ENCODE data around the gene PI3.

PI3 gene

DNA sequence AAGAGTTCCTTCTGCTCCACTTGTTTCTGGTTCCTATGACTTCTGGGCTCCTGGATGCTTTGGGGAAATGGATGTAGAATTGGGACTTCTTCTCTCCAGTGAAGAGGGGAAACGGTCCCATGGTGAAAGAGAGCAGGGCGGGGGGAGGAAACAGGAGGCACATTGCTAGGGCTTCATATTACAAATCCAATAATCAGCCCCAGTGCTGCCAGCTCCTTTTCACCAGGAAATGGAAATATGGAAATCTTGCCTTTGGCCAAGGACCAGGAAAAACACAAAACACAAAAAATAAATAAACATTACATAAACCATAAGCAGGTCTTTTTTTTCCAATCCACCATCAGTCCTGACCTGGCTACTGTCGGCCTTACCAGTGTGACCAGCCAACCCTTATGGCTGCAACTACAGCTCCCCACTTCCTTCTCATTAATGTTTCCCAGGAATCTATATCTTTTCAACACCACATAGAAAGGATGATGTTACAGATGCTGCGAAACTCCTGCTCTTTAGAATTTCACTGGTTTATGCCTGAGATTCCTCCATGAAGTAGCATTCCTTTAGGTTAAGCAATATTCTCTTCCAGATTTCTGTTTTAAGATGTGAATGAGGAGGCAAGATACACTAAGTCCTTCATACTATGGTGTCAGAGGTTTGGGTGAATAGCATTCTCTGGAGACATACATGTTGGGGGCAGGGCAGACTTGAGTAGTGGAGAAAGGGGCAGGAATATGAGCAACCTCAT, 2.0 kb downstream of the PI3 start:
- no peak for ATAC-seq
- TF ChIP-seq TOX (CRISPR knock-in tag; IDR thresholded peaks at IDR 0.05; ENCODE audit: borderline replicate concordance) (no peak), PPARA (CRISPR knock-in tag; IDR thresholded peaks at IDR 0.05; ENCODE audit: borderline replicate concordance) (no peak), ISL1 (CRISPR knock-in tag; IDR thresholded peaks at IDR 0.05) (no peak), ZNF8 (CRISPR knock-in tag; IDR thresholded peaks at IDR 0.05) (no peak), CSDC2 (CRISPR knock-in tag; IDR thresholded peaks at IDR 0.05) (no peak), ZNF565 (CRISPR knock-in tag; conservative IDR thresholded peaks at IDR 0.05; ENCODE audit: low read depth) (no peak), ARNTL (CRISPR knock-in tag; IDR thresholded peaks at IDR 0.05; ENCODE audit: borderline replicate concordance, low read depth) (no peak), ESRRG (CRISPR knock-in tag; IDR thresholded peaks at IDR 0.05) (no peak), SNAI2 (CRISPR knock-in tag; IDR thresholded peaks at IDR 0.05) (no peak), ZFP3 (CRISPR knock-in tag; IDR thresholded peaks at IDR 0.05) (no peak), BACH2 (CRISPR knock-in tag; IDR thresholded peaks at IDR 0.05; ENCODE audit: borderline replicate concordance) (no peak)
- TF ChIP-seq, protein P1, sequence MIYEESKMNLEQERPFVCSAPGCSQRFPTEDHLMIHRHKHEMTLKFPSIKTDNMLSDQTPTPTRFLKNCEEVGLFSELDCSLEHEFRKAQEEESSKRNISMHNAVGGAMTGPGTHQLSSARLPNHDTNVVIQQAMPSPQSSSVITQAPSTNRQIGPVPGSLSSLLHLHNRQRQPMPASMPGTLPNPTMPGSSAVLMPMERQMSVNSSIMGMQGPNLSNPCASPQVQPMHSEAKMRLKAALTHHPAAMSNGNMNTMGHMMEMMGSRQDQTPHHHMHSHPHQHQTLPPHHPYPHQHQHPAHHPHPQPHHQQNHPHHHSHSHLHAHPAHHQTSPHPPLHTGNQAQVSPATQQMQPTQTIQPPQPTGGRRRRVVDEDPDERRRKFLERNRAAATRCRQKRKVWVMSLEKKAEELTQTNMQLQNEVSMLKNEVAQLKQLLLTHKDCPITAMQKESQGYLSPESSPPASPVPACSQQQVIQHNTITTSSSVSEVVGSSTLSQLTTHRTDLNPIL (CRISPR knock-in tag; IDR thresholded peaks at IDR 0.05; ENCODE audit: low read depth) = no peak
- TF ChIP-seq, protein P2, sequence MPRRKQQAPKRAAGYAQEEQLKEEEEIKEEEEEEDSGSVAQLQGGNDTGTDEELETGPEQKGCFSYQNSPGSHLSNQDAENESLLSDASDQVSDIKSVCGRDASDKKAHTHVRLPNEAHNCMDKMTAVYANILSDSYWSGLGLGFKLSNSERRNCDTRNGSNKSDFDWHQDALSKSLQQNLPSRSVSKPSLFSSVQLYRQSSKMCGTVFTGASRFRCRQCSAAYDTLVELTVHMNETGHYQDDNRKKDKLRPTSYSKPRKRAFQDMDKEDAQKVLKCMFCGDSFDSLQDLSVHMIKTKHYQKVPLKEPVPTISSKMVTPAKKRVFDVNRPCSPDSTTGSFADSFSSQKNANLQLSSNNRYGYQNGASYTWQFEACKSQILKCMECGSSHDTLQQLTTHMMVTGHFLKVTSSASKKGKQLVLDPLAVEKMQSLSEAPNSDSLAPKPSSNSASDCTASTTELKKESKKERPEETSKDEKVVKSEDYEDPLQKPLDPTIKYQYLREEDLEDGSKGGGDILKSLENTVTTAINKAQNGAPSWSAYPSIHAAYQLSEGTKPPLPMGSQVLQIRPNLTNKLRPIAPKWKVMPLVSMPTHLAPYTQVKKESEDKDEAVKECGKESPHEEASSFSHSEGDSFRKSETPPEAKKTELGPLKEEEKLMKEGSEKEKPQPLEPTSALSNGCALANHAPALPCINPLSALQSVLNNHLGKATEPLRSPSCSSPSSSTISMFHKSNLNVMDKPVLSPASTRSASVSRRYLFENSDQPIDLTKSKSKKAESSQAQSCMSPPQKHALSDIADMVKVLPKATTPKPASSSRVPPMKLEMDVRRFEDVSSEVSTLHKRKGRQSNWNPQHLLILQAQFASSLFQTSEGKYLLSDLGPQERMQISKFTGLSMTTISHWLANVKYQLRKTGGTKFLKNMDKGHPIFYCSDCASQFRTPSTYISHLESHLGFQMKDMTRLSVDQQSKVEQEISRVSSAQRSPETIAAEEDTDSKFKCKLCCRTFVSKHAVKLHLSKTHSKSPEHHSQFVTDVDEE (CRISPR knock-in tag; IDR thresholded peaks at IDR 0.05) = no peak
- TF ChIP-seq, protein P3, sequence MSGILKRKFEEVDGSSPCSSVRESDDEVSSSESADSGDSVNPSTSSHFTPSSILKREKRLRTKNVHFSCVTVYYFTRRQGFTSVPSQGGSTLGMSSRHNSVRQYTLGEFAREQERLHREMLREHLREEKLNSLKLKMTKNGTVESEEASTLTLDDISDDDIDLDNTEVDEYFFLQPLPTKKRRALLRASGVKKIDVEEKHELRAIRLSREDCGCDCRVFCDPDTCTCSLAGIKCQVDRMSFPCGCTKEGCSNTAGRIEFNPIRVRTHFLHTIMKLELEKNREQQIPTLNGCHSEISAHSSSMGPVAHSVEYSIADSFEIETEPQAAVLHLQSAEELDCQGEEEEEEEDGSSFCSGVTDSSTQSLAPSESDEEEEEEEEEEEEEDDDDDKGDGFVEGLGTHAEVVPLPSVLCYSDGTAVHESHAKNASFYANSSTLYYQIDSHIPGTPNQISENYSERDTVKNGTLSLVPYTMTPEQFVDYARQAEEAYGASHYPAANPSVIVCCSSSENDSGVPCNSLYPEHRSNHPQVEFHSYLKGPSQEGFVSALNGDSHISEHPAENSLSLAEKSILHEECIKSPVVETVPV (CRISPR knock-in tag; IDR thresholded peaks at IDR 0.05) = no peak

DNA sequence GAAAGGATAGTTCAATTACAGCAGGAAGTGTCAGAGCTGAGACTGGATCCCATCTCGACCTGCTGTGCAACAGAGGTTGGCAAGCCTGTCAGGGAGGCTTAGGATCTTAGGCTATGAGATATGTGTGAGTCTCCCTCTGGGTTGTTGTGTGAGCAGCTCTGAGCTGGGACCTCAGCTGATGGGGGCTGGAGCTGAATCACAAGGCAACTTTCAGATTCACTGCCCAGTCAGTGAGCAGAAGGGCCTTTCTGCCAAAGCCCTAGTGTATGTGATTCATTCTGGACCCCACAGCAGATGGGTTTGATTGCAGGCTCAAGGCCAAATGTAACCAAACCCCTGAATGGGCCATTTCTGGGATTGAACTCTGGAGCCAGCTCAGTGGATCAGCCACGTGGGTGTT, 4.5 kb downstream of the PI3 start:
- TF ChIP-seq ISL1 (CRISPR knock-in tag; IDR thresholded peaks at IDR 0.05) (no peak), ESRRG (CRISPR knock-in tag; IDR thresholded peaks at IDR 0.05) (no peak), ZFP3 (CRISPR knock-in tag; IDR thresholded peaks at IDR 0.05) (no peak), RARB (CRISPR knock-in tag; IDR thresholded peaks at IDR 0.05) (no peak), TCF4 (CRISPR knock-in tag; IDR thresholded peaks at IDR 0.05; ENCODE audit: borderline replicate concordance) (no peak), ZC3H10 (CRISPR knock-in tag; IDR thresholded peaks at IDR 0.05) (no peak)
- ATAC-seq = no peak

DNA sequence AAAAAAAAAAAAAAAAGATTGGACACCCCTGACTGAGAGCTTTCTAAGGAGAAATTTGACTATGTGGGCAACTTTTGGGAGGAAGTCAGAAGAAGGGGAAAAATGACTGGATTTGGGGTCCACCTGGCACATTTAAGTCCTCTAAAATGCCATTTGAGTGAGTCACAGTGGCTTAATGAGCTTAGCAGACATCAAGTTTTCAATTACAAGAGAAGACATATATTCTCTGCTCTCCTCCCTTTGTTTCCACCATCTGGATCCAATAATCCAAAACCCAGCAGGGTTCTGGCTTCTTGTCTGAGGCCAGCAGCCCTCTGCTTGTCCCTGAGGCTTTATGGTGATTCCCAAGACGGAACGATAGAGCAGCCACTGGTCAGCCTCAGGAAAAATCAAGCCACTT, 6.9 kb downstream of the PI3 start:
- TF ChIP-seq, protein P3 (CRISPR knock-in tag; IDR thresholded peaks at IDR 0.05) = no peak
- TF ChIP-seq ISL1 (CRISPR knock-in tag; IDR thresholded peaks at IDR 0.05) (peak; percentile 52), TCF4 (CRISPR knock-in tag; IDR thresholded peaks at IDR 0.05; ENCODE audit: borderline replicate concordance) (peak; percentile 86), ZNF8 (CRISPR knock-in tag; IDR thresholded peaks at IDR 0.05) (peak; percentile 10; the same call in 1 of the 2 replicates), TOX (CRISPR knock-in tag; IDR thresholded peaks at IDR 0.05; ENCODE audit: borderline replicate concordance) (no peak), ZC3H10 (CRISPR knock-in tag; IDR thresholded peaks at IDR 0.05) (no peak), OSR1 (CRISPR knock-in tag; IDR thresholded peaks at IDR 0.05) (no peak), SNAI2 (CRISPR knock-in tag; IDR thresholded peaks at IDR 0.05) (no peak), ZFP30 (CRISPR knock-in tag; IDR thresholded peaks at IDR 0.05) (no peak), ZNF565 (CRISPR knock-in tag; conservative IDR thresholded peaks at IDR 0.05; ENCODE audit: low read depth) (no peak), BACH2 (CRISPR knock-in tag; IDR thresholded peaks at IDR 0.05; ENCODE audit: borderline replicate concordance) (no peak)
- TF ChIP-seq, protein P2 (CRISPR knock-in tag; IDR thresholded peaks at IDR 0.05) = no peak
- TF ChIP-seq, protein P4, sequence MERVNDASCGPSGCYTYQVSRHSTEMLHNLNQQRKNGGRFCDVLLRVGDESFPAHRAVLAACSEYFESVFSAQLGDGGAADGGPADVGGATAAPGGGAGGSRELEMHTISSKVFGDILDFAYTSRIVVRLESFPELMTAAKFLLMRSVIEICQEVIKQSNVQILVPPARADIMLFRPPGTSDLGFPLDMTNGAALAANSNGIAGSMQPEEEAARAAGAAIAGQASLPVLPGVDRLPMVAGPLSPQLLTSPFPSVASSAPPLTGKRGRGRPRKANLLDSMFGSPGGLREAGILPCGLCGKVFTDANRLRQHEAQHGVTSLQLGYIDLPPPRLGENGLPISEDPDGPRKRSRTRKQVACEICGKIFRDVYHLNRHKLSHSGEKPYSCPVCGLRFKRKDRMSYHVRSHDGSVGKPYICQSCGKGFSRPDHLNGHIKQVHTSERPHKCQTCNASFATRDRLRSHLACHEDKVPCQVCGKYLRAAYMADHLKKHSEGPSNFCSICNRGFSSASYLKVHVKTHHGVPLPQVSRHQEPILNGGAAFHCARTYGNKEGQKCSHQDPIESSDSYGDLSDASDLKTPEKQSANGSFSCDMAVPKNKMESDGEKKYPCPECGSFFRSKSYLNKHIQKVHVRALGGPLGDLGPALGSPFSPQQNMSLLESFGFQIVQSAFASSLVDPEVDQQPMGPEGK (CRISPR knock-in tag; IDR thresholded peaks at IDR 0.05; ENCODE audit: borderline replicate concordance) = no peak
- ATAC-seq = peak; percentile 82

All from SK-N-SH treated with all-trans-retinoic acid at 6 μM for 48 hours (cell line).